SK-N-SH (cell line): Measurements from ENCODE around the gene ZBTB37. TPM values are rescaled to one million over a fixed set of nuclear protein-coding genes. Genes with fewer than 3 reads are reported as not detected.

Experiments
- CTCF ChIA-PET: fragments of 300-600, 350-600 bp; formaldehyde crosslinking; extraction: SDS; loops from one replicate; lab custom pipeline; 2021; lab: Yijun Ruan, JAX
- POLR2A ChIA-PET: fragments of 350-600 bp; sonication (Branson Sonifier 250); formaldehyde crosslinking; extraction: SDS; loops from one replicate; lab custom pipeline; 2020; ENCODE audit warnings: antibody characterized with exemption, inconsistent platforms; lab: Yijun Ruan, JAX
- DNase-seq: peaks from one replicate; pipeline ENCODE4 v3.0.0; 2012
- H2AFZ ChIP-seq: fragments of 200-600 bp; sonication (generic); 2 replicates; pipeline ENCODE4 v1.8.1; 2016; ENCODE audit warnings: antibody characterized with exemption, mild to moderate bottlenecking, low read depth
- H3F3A ChIP-seq: fragments of 200-600 bp; sonication (generic); replicated peaks from 2 replicates; pipeline ENCODE3; 2016; ENCODE audit warnings: antibody characterized with exemption, mild to moderate bottlenecking; ENCODE audit not compliant: insufficient read depth
- H3K27ac ChIP-seq, 2 experiments: fragments of 200-500 bp in 1 of 2; fragments of 200-600 bp in 1 of 2; sonication (Bioruptor generic) in 1 of 2; sonication (generic), shearing (Covaris generic) in 1 of 2; 2 replicates each; pipeline versions ENCODE4 v1.5.1 to v1.6.1; 2014 to 2016; ENCODE audit warnings: low read depth in 2 of 2, inconsistent platforms in 1 of 2, low read length in 1 of 2, mild to moderate bottlenecking in 1 of 2, mixed read lengths in 1 of 2
- H3K27me3 ChIP-seq: fragments of 200-600 bp; sonication (generic), shearing (Covaris generic); 2 replicates; pipeline ENCODE4 v1.6.1; 2016; ENCODE audit warnings: mixed run types; ENCODE audit not compliant: insufficient read depth
- H3K36me3 ChIP-seq, 2 experiments: fragments of 200-500 bp in 1 of 2; fragments of 200-600 bp in 1 of 2; sonication (Bioruptor generic) in 1 of 2; sonication (generic) in 1 of 2; replicated peaks in 1 of 2; 2 replicates each; pipeline versions ENCODE3 to v1.5.1; 2014 to 2016; ENCODE audit warnings: low read length in 1 of 2, mild to moderate bottlenecking in 1 of 2; ENCODE audit not compliant: insufficient read depth in 2 of 2, control insufficient read depth in 1 of 2
- H3K4me1 ChIP-seq, 2 experiments: fragments of 200-500 bp in 1 of 2; fragments of 200-600 bp in 1 of 2; sonication (Bioruptor generic) in 1 of 2; sonication (generic), shearing (Covaris generic) in 1 of 2; 2 replicates each; pipeline versions ENCODE4 v1.5.1 to v1.6.1; 2014 to 2016; ENCODE audit warnings: low read depth in 1 of 2, low read length in 1 of 2, mixed run types in 1 of 2; ENCODE audit not compliant: insufficient read depth in 2 of 2, control insufficient read depth in 1 of 2
- H3K4me2 ChIP-seq: fragments of 200-600 bp; sonication (generic), shearing (Covaris generic); 2 replicates; pipeline ENCODE4 v1.6.1; 2017; ENCODE audit warnings: mixed run types
- H3K4me3 ChIP-seq, 2 experiments: fragments of 200-500 bp in 1 of 2; fragments of 200-600 bp in 1 of 2; sonication (Bioruptor generic) in 1 of 2; sonication (generic), shearing (Covaris generic) in 1 of 2; 2 replicates each; pipeline versions ENCODE4 v1.5.1 to v1.8.1; 2014 to 2016; ENCODE audit warnings: low read depth in 2 of 2, inconsistent platforms in 1 of 2, low read length in 1 of 2, mild to moderate bottlenecking in 1 of 2, mixed read lengths in 1 of 2, moderate library complexity in 1 of 2
- H3K79me2 ChIP-seq: fragments of 200-600 bp; sonication (generic); 2 replicates; pipeline ENCODE4 v1.8.1; 2017; ENCODE audit warnings: mild to moderate bottlenecking; ENCODE audit not compliant: insufficient read depth
- H3K9ac ChIP-seq: fragments of 200-600 bp; sonication (generic); 2 replicates; pipeline ENCODE4 v1.6.1; 2017; ENCODE audit warnings: mixed run types
- H3K9me2 ChIP-seq: fragments of 200-600 bp; sonication (generic); 2 replicates; pipeline ENCODE4 v1.6.1; 2017; ENCODE audit warnings: mixed run types
- H3K9me3 ChIP-seq: fragments of 200-600 bp; sonication (generic); 2 replicates; pipeline ENCODE4 v1.6.1; 2017; ENCODE audit warnings: mixed run types, mild to moderate bottlenecking, moderate library complexity
- H4K20me1 ChIP-seq: fragments of 200-600 bp; sonication (generic); 2 replicates; pipeline ENCODE4 v1.6.1; 2017; ENCODE audit warnings: mild to moderate bottlenecking, mixed run types; ENCODE audit not compliant: insufficient read depth
- ELF1 ChIP-seq: IDR thresholded peaks from 2 replicates; pipeline ENCODE4 v1.4.0; 2012
- EZH2phosphoT487 ChIP-seq: fragments of 200-600 bp; sonication (generic); IDR thresholded peaks from 2 replicates; pipeline ENCODE4 v1.6.1; 2017; ENCODE audit warnings: low read depth, mixed run types, mild to moderate bottlenecking, antibody characterized with exemption, moderate library complexity, borderline replicate concordance
- FOSL2 ChIP-seq: IDR thresholded peaks from 2 replicates; pipeline ENCODE4 v1.4.0; 2012; ENCODE audit warnings: low read depth, mild to moderate bottlenecking, moderate library complexity, borderline replicate concordance
- FOXM1 ChIP-seq: IDR thresholded peaks from 2 replicates; pipeline ENCODE4 v1.4.0; 2012; ENCODE audit warnings: low read depth, mild to moderate bottlenecking
- GABPA ChIP-seq: IDR thresholded peaks from 2 replicates; pipeline ENCODE4 v1.4.0; 2012; ENCODE audit warnings: low read depth, mild to moderate bottlenecking
- GATA2 ChIP-seq: sonication (generic); formaldehyde crosslinking; IDR thresholded peaks from 2 replicates; pipeline ENCODE4 v1.5.0; 2020; ENCODE audit warnings: mild to moderate bottlenecking, missing genetic modification reagents
- JUND ChIP-seq: IDR thresholded peaks from 2 replicates; pipeline ENCODE4 v1.4.0; 2012
- MEF2A ChIP-seq: IDR thresholded peaks from 2 replicates; pipeline ENCODE4 v1.4.0; 2012; ENCODE audit warnings: low read depth, borderline replicate concordance
- MXI1 ChIP-seq: IDR thresholded peaks from 2 replicates; pipeline ENCODE4 v1.6.1; 2012; ENCODE audit warnings: mild to moderate bottlenecking, low read depth, low read length, improper control_type of control experiment
- NFIC ChIP-seq: IDR thresholded peaks from 2 replicates; pipeline ENCODE4 v1.4.0; 2012; ENCODE audit warnings: borderline replicate concordance
- NRF1 ChIP-seq: IDR thresholded peaks from 2 replicates; pipeline ENCODE4 v1.6.1; 2012; ENCODE audit warnings: low read depth, mild to moderate bottlenecking, low read length
- POLR2AphosphoS5 ChIP-seq: IDR thresholded peaks from 2 replicates; pipeline ENCODE4 v1.6.1; 2012; ENCODE audit warnings: low read depth, low read length
- RCOR1 ChIP-seq: fragments of 150-350 bp; IDR thresholded peaks from 2 replicates; pipeline ENCODE4 v1.6.1; 2017; ENCODE audit warnings: antibody characterized with exemption, low read length
- REST ChIP-seq: IDR thresholded peaks from 2 replicates; pipeline ENCODE4 v1.6.1; 2012; ENCODE audit warnings: mild to moderate bottlenecking, low read depth, low read length, moderate library complexity
- RFX5 ChIP-seq: IDR thresholded peaks from 2 replicates; pipeline ENCODE4 v1.6.1; 2012; ENCODE audit warnings: mild to moderate bottlenecking, improper control_type of control experiment, low read length
- RXRA ChIP-seq: IDR thresholded peaks from 2 replicates; pipeline ENCODE4 v1.4.0; 2012; ENCODE audit warnings: low read depth, mild to moderate bottlenecking, borderline replicate concordance
- SIN3A ChIP-seq: IDR thresholded peaks from 2 replicates; pipeline ENCODE4 v1.6.1; 2012; ENCODE audit warnings: low read depth, mild to moderate bottlenecking, low read length, moderate library complexity, borderline replicate concordance
- SMC3 ChIP-seq: IDR thresholded peaks from 2 replicates; pipeline ENCODE4 v1.6.1; 2012; ENCODE audit warnings: low read depth, low read length, improper control_type of control experiment
- TAF1 ChIP-seq: IDR thresholded peaks from 2 replicates; pipeline ENCODE4 v1.6.1; 2012; ENCODE audit warnings: low read depth, mild to moderate bottlenecking, low read length, moderate library complexity, borderline replicate concordance
- TCF12 ChIP-seq: IDR thresholded peaks from 2 replicates; pipeline ENCODE4 v1.4.0; 2012
- TEAD4 ChIP-seq: IDR thresholded peaks from 2 replicates; pipeline ENCODE4 v1.4.0; 2012; ENCODE audit warnings: mild to moderate bottlenecking, borderline replicate concordance; ENCODE audit not compliant: insufficient read depth
- USF1 ChIP-seq: IDR thresholded peaks from 2 replicates; pipeline ENCODE4 v1.4.0; 2012; ENCODE audit warnings: low read depth, borderline replicate concordance
- USF2 ChIP-seq: fragments of 150-350 bp; IDR thresholded peaks from 2 replicates; pipeline ENCODE4 v1.6.1; 2017; ENCODE audit warnings: antibody characterized with exemption, low read length, low read depth, borderline replicate concordance
- WGBS: methylation state at CpG from one replicate; pipeline ENCODE4 v1.1.6; 2017; ENCODE audit warnings: low lambda C conversion rate; 5-methylcytosine and 5-hydroxymethylcytosine counted together
- polyA plus RNA-seq, 3 experiments: library from polyadenylated mRNA; depleted of rRNA; stranded (reverse); fragments of >200 nt; gene quantifications; 2 replicates each; pipeline ENCODE4 v1.2.3, GENCODE V29; 2012

ZBTB37 gene
- polyA plus RNA-seq, 1 of the 3 experiments (the other 2 are of a cell fraction): 0.89 TPM

DNA sequence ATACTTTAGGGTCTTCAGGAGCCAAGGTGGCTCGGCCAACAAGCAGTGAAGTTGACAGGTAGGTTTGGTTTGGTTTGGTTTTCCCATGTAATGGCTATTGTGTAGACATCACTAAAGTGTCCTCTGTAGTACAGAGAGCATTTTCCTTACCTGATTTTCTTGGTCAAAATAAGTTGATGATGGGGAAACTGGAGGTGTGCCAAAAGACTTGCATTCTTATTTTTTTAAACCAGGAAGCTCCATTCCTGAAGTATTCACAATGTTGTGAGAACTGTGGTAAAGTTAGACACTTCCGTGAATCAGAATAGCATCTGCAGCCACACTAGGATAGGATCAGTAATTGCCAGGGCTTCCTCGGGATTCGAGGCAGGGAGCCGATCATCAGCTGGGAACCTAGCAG, 2.9 kb downstream of the ZBTB37 start:
- no peaks in the 10 kb centered on the region for H3K9me2 ChIP-seq
- DNase-seq: no peak
- peaks cover 5 to 21% of the 10 kb centered on the region in 2 experiments; a peak in 2 of 4 replicates for H3K4me1 ChIP-seq
- peaks cover 33% of the 10 kb centered on the region for H3K79me2 ChIP-seq
- peaks cover 30 to 48% of the 10 kb centered on the region in 2 experiments for H3K36me3 ChIP-seq
- ChIA-PET CTCF (no interaction called here), POLR2A (no interaction called here)
- no peak overlapping the region for H2AFZ ChIP-seq
- WGBS: 84% methylated on average over 5 of the region's 5 CpGs
- H3K4me2 ChIP-seq: no peak overlapping the region
- H4K20me1 ChIP-seq: peaks cover 12% of the 10 kb centered on the region
- no peaks in the 10 kb centered on the region for H3K9me3 ChIP-seq
- TF ChIP-seq MXI1 (no peak), TCF12 (no peak), REST (no peak), GATA2 (CRISPR knock-in tag) (no peak), GABPA (no peak), FOSL2 (no peak)
- H3K27ac ChIP-seq: peak overlapping the region in 1 of 2 experiments; percentile 97; a peak in 2 of 4 replicates
- peaks cover 30% of the 10 kb centered on the region for H3F3A ChIP-seq
- no peak overlapping the region for H3K9ac ChIP-seq
- H3K27me3 ChIP-seq: no peaks in the 10 kb centered on the region
- no peak overlapping the region for H3K4me3 ChIP-seq

DNA sequence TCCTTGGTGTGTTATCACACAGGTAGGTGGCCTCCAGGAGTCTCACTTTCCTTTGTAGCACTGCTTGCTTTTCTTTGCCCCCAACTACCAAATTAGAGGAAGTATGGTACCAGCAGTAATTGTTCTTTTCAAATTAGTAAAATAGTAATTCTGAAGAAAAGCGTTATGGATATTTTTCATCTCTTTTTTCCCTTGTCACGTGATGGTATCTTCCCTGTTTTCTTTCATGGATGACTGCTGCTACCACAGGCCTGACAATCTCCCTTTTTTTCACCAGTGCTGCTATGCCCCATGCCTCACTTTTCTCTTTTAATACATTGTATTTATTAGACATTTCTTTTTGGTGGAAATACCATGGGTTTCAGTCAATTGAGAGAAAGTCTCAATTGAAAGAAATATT, 3.3 kb downstream of the ZBTB37 start:
- no peaks in the 10 kb centered on the region for H3K27me3 ChIP-seq
- DNase-seq: no peak
- ChIA-PET POLR2A (no interaction called here), CTCF (no interaction called here)
- TF ChIP-seq MEF2A (no peak), FOSL2 (no peak), USF1 (no peak), RCOR1 (no peak), EZH2phosphoT487 (no peak), TEAD4 (no peak), JUND (no peak), RFX5 (no peak), ELF1 (no peak), NFIC (no peak), TAF1 (no peak), FOXM1 (no peak), GABPA (no peak), SMC3 (no peak), POLR2AphosphoS5 (no peak), USF2 (no peak), SIN3A (no peak), NRF1 (no peak), RXRA (no peak)
- H3K9me2 ChIP-seq: no peaks in the 10 kb centered on the region
- peaks cover 29% of the 10 kb centered on the region for H3K79me2 ChIP-seq
- peaks cover 8% of the 10 kb centered on the region for H4K20me1 ChIP-seq
- no peak overlapping the region for H3K27ac ChIP-seq
- peaks cover 26% of the 10 kb centered on the region for H3F3A ChIP-seq
- H2AFZ ChIP-seq: no peak overlapping the region
- H3K4me3 ChIP-seq: no peak overlapping the region
- no peak overlapping the region for H3K4me2 ChIP-seq
- peaks cover 28 to 47% of the 10 kb centered on the region in 2 experiments for H3K36me3 ChIP-seq
- peaks cover 5 to 21% of the 10 kb centered on the region in 2 experiments; a peak in 2 of 4 replicates for H3K4me1 ChIP-seq
- H3K9me3 ChIP-seq: no peaks in the 10 kb centered on the region
- 98% methylated on average over 2 of the region's 2 CpGs for WGBS
- no peak overlapping the region for H3K9ac ChIP-seq
